Stomach smooth muscle (tissue), 2 donors: ENCODE results near the gene TTC39A.

Experiments
- H3K27ac ChIP-seq: one replicate; pipeline ENCODE4 v1.7.0; 2013; ENCODE audit warnings: mild to moderate bottlenecking, low read length, inconsistent platforms
- H3K27me3 ChIP-seq, 2 donors: one replicate each; pipeline ENCODE4 v1.7.0; 2013; ENCODE audit warnings: low read length in 2 of 2; ENCODE audit not compliant: insufficient read depth in 2 of 2, control insufficient read depth in 1 of 2
- H3K36me3 ChIP-seq, 2 donors: one replicate each; pipeline ENCODE4 v1.7.0; 2013; ENCODE audit warnings: low read length in 2 of 2; ENCODE audit not compliant: control insufficient read depth in 2 of 2, insufficient read depth in 2 of 2
- H3K4me1 ChIP-seq: one replicate; pipeline ENCODE4 v1.7.0; 2013; ENCODE audit warnings: low read length; ENCODE audit not compliant: control insufficient read depth, insufficient read depth
- H3K4me3 ChIP-seq, 2 donors: one replicate each; pipeline ENCODE4 v1.7.0; 2013; ENCODE audit warnings: low read length in 2 of 2
- H3K9ac ChIP-seq, 2 donors: one replicate each; pipeline ENCODE4 v1.7.0; 2013; ENCODE audit warnings: low read length in 2 of 2, mild to moderate bottlenecking in 1 of 2
- H3K9me3 ChIP-seq, 2 donors: one replicate each; pipeline ENCODE4 v1.7.0; 2013; ENCODE audit warnings: low read length in 2 of 2; ENCODE audit not compliant: control insufficient read depth in 2 of 2
- donor health status: healthy.
- donor health status: Pancreatic carcinoma.

The TTC39A gene

GRCh38 chr1:51348147-51348527 is 17.8 kb upstream of the TTC39A start:
- no peak overlapping the region for H3K9ac ChIP-seq
- peaks cover 22 to 24% of the 10 kb centered on the region in 2 donors for H3K27me3 ChIP-seq
- no peaks in the 10 kb centered on the region for H3K9me3 ChIP-seq
- H3K4me1 ChIP-seq, result no peaks in the 10 kb centered on the region
- no peak overlapping the region for H3K4me3 ChIP-seq
- no peak overlapping the region for H3K27ac ChIP-seq
- no peaks in the 10 kb centered on the region for H3K36me3 ChIP-seq

- no peak overlapping the region for H3K9ac ChIP-seq
- H3K36me3 ChIP-seq, result no peaks in the 10 kb centered on the region
- H3K27me3 ChIP-seq, result peaks cover 28 to 29% of the 10 kb centered on the region in 2 donors
- H3K27ac ChIP-seq, result no peak overlapping the region
- H3K4me3 ChIP-seq, result no peak overlapping the region
- no peaks in the 10 kb centered on the region for H3K4me1 ChIP-seq
- H3K9me3 ChIP-seq, result no peaks in the 10 kb centered on the region
These were observed 17.2 kb upstream of the TTC39A start for GRCh38 chr1:51347398-51348146.

GRCh38 chr1:51346086-51346942 is 16.0 kb upstream of the TTC39A start:
- Histone ChIP-seq H3K27ac (no peak overlapping the region), H3K9me3 (no peaks in the 10 kb centered on the region), H3K27me3 (peaks cover 29 to 37% of the 10 kb centered on the region in 2 donors), H3K9ac (no peak overlapping the region), H3K36me3 (no peaks in the 10 kb centered on the region), H3K4me1 (no peaks in the 10 kb centered on the region), H3K4me3 (no peak overlapping the region)

GRCh38 chr1:51345300-51345687 is 14.9 kb upstream of the TTC39A start:
- H3K4me3 ChIP-seq, result no peak overlapping the region
- no peaks in the 10 kb centered on the region for H3K4me1 ChIP-seq
- no peaks in the 10 kb centered on the region for H3K36me3 ChIP-seq
- no peak overlapping the region for H3K9ac ChIP-seq
- H3K27ac ChIP-seq, result no peak overlapping the region
- H3K9me3 ChIP-seq, result no peaks in the 10 kb centered on the region
- peaks cover 29 to 37% of the 10 kb centered on the region in 2 donors for H3K27me3 ChIP-seq

GRCh38 chr1:51344602-51345299 is 14.4 kb upstream of the TTC39A start:
- H3K9ac ChIP-seq, result no peak overlapping the region
- no peak overlapping the region for H3K4me3 ChIP-seq
- no peak overlapping the region for H3K27ac ChIP-seq
- no peaks in the 10 kb centered on the region for H3K9me3 ChIP-seq
- peaks cover 29 to 37% of the 10 kb centered on the region in 2 donors for H3K27me3 ChIP-seq
- no peaks in the 10 kb centered on the region for H3K36me3 ChIP-seq
- no peaks in the 10 kb centered on the region for H3K4me1 ChIP-seq

GRCh38 chr1:51344276-51344601 is 13.9 kb upstream of the TTC39A start:
- Histone ChIP-seq H3K27me3 (peaks cover 29 to 37% of the 10 kb centered on the region in 2 donors), H3K9me3 (no peaks in the 10 kb centered on the region), H3K4me1 (no peaks in the 10 kb centered on the region), H3K4me3 (no peak overlapping the region), H3K9ac (no peak overlapping the region), H3K36me3 (no peaks in the 10 kb centered on the region), H3K27ac (no peak overlapping the region)

GRCh38 chr1:51343624-51344023 is 13.3 kb upstream of the TTC39A start:
- no peak overlapping the region for H3K9ac ChIP-seq
- H3K27me3 ChIP-seq, result peaks cover 29 to 37% of the 10 kb centered on the region in 2 donors
- H3K27ac ChIP-seq, result no peak overlapping the region
- no peaks in the 10 kb centered on the region for H3K9me3 ChIP-seq
- H3K4me1 ChIP-seq, result no peaks in the 10 kb centered on the region
- no peaks in the 10 kb centered on the region for H3K36me3 ChIP-seq
- H3K4me3 ChIP-seq, result no peak overlapping the region

GRCh38 chr1:51342591-51343206 is 12.3 kb upstream of the TTC39A start:
- Histone ChIP-seq H3K9me3 (no peaks in the 10 kb centered on the region), H3K27ac (no peak overlapping the region), H3K36me3 (no peaks in the 10 kb centered on the region), H3K9ac (no peak overlapping the region), H3K27me3 (peaks cover 29 to 37% of the 10 kb centered on the region in 2 donors), H3K4me3 (no peak overlapping the region), H3K4me1 (no peaks in the 10 kb centered on the region)

GRCh38 chr1:51341876-51342496 is 11.6 kb upstream of the TTC39A start:
- no peak overlapping the region for H3K4me3 ChIP-seq
- H3K9me3 ChIP-seq, result no peaks in the 10 kb centered on the region
- no peaks in the 10 kb centered on the region for H3K36me3 ChIP-seq
- no peak overlapping the region for H3K27ac ChIP-seq
- H3K9ac ChIP-seq, result no peak overlapping the region
- peaks cover 29 to 37% of the 10 kb centered on the region in 2 donors for H3K27me3 ChIP-seq
- no peaks in the 10 kb centered on the region for H3K4me1 ChIP-seq

- no peaks in the 10 kb centered on the region for H3K9me3 ChIP-seq
- H3K27me3 ChIP-seq, result peaks cover 27 to 33% of the 10 kb centered on the region in 2 donors
- H3K4me3 ChIP-seq, result no peak overlapping the region
- no peaks in the 10 kb centered on the region for H3K36me3 ChIP-seq
- H3K4me1 ChIP-seq, result no peaks in the 10 kb centered on the region
- no peak overlapping the region for H3K9ac ChIP-seq
- H3K27ac ChIP-seq, result no peak overlapping the region
These were observed 10.0 kb upstream of the TTC39A start for GRCh38 chr1:51340380-51340779.
